T-cell (primary cell): ENCODE data around the gene ATP10A. TPM values are rescaled to one million over a fixed set of nuclear protein-coding genes. Genes with fewer than 3 reads are reported as not detected.

Source experiments
- ATAC-seq, 4 experiments: fragments of 200-7000 bp in 3 of 4; fragments of 150-1000 bp in 1 of 4; cut with Tn5 transposase; replicated peaks in 1 of 4; 1 replicate in 3 of 4; 2 replicates in 1 of 4; pipeline ENCODE4 v1.10.0; 2021; ENCODE audit warnings: moderate library complexity in 3 of 4, mild to moderate bottlenecking in 2 of 4, moderate number of reproducible peaks in 1 of 4
- CTCF ChIA-PET, 2 donors: fragments of 300-600 bp; sonication (Branson Sonifier 250); formaldehyde crosslinking; loops; one replicate each; lab custom pipeline; 2022; ENCODE audit warnings: antibody characterized with exemption in 2 of 2; lab: Charles Lee
- POLR2A ChIA-PET, 2 donors: fragments of 300-600 bp; sonication (Branson Sonifier 250); formaldehyde crosslinking; loops; one replicate each; lab custom pipeline; 2022; ENCODE audit warnings: antibody characterized with exemption in 2 of 2; lab: Charles Lee
- DNase-seq, 35 experiments: peaks; one replicate each; pipeline versions ENCODE4 v3.0.0 to v3.0.0-alpha.2; 2013 to 2023
- H3K27ac ChIP-seq: one replicate; pipeline ENCODE4 v1.5.1; 2013; ENCODE audit warnings: low read length
- H3K27me3 ChIP-seq, 2 experiments: replicated peaks in 1 of 2; 1 replicate in 1 of 2; 2 replicates in 1 of 2; pipeline versions ENCODE4 v1.6.1 to v1.7.0; 2013; ENCODE audit warnings: low read length in 1 of 2, mixed read lengths in 1 of 2; ENCODE audit not compliant: control insufficient read depth in 2 of 2, insufficient read depth in 2 of 2; ENCODE audit errors: extremely low read depth in 1 of 2
- H3K36me3 ChIP-seq, 2 donors: 1 replicate in 1 of 2; 2 replicates in 1 of 2; pipeline versions ENCODE4 v1.6.1 to v1.7.0; 2013; ENCODE audit warnings: low read length in 1 of 2; ENCODE audit not compliant: control insufficient read depth in 2 of 2, insufficient read depth in 1 of 2; ENCODE audit errors: extremely low read depth in 1 of 2
- H3K4me1 ChIP-seq, 2 experiments: 1 replicate in 1 of 2; 2 replicates in 1 of 2; pipeline versions ENCODE4 v1.6.1 to v1.7.0; 2013; ENCODE audit warnings: low read length in 2 of 2, mixed read lengths in 1 of 2; ENCODE audit not compliant: insufficient read depth in 2 of 2, control insufficient read depth in 1 of 2; ENCODE audit errors: extremely low read depth in 1 of 2
- H3K4me3 ChIP-seq, 2 donors: 1 replicate in 1 of 2; 2 replicates in 1 of 2; pipeline versions ENCODE4 v1.5.1 to v1.7.0; 2013; ENCODE audit warnings: mild to moderate bottlenecking in 2 of 2, low read length in 1 of 2, moderate library complexity in 1 of 2; ENCODE audit not compliant: control insufficient read depth in 1 of 2; ENCODE audit errors: extremely low read depth in 1 of 2
- H3K9me3 ChIP-seq: 2 replicates; pipeline ENCODE4 v1.7.0; 2013
- H3K27ac Mint-ChIP-seq, 2 donors: one replicate each; pipeline ENCODE4 v1.8.0; 2020 to 2021; ENCODE audit warnings: mild to moderate bottlenecking in 2 of 2, mixed read lengths in 2 of 2
- H3K27me3 Mint-ChIP-seq, 2 donors: one replicate each; pipeline ENCODE4 v1.8.0; 2021 to 2022; ENCODE audit warnings: mixed read lengths in 2 of 2
- H3K36me3 Mint-ChIP-seq: one replicate; pipeline ENCODE4 v1.8.0; 2021; ENCODE audit warnings: mixed read lengths
- H3K4me1 Mint-ChIP-seq, 3 donors: one replicate each; pipeline ENCODE4 v1.8.0; 2020 to 2022; ENCODE audit warnings: mixed read lengths in 3 of 3, mild to moderate bottlenecking in 1 of 3
- H3K4me3 Mint-ChIP-seq, 3 donors: one replicate each; pipeline ENCODE4 v1.8.0; 2020 to 2022; ENCODE audit warnings: mild to moderate bottlenecking in 3 of 3, mixed read lengths in 3 of 3, moderate library complexity in 3 of 3
- H3K9me3 Mint-ChIP-seq, 3 donors: one replicate each; pipeline ENCODE4 v1.8.0; 2020 to 2022; ENCODE audit warnings: mixed read lengths in 3 of 3
- WGBS: methylation state at CpG from one replicate; pipeline ENCODE4 v1.1.5; 2013; ENCODE audit warnings: missing lambda C conversion rate; ENCODE audit not compliant: insufficient coverage; 5-methylcytosine and 5-hydroxymethylcytosine counted together
- total RNA-seq, 35 experiments: library from RNA in 6 of 35; stranded (reverse) in 6 of 35; fragments of 120-200 nt in 1 of 35; gene quantifications; one replicate each; pipeline versions ENCODE4 v1.2.1 to v1.2.4 and lab custom pipeline; 2013 to 2026

The ATP10A gene
- total RNA-seq, 5 donors from 2014 or later (not counting 1 experiment from before 2014, with no cell fraction given), result 37.3 to 65.5 (median 53.4) TPM

DNA sequence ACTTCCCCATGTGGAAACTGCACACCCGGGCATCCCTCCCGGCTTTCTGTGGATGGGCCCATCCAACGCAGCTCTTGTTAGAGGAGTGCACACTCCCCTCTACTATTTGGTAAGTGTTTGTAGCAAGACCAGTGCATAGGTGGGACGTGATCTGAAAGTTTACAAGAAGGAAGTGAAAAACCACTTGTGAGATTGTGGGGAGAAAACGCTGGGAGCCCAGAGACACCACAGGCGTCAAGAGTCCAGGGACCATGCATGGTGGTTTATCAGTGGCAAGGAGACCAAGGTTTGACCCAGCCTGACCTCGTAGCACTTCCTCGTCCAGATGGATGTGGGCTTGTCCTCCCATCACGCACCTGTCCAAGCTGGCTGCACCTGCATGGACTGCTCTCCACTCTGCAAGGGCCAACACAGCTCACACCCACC, 51.6 kb downstream of the ATP10A start:
- Mint-ChIP-seq H3K4me1 (peaks cover 69 to 85% (median 79%) of the 10 kb centered on the region in 3 donors), H3K27me3 (no peaks in the 10 kb centered on the region), H3K27ac (peak overlapping the region; percentile 84 to 89), H3K4me3 (peak overlapping the region; percentile 61 to 92 (median 63)), H3K36me3 (peaks cover 11% of the 10 kb centered on the region), H3K9me3 (no peaks in the 10 kb centered on the region)
- DNase-seq (peak in 11 of 35 experiments; percentile 5 to 37 (median 16)), ATAC-seq (peak; percentile 27 to 61 (median 45))
- Histone ChIP-seq H3K27ac (peak overlapping the region; percentile 26), H3K36me3 (no peaks in the 10 kb centered on the region), H3K27me3 (no peaks in the 10 kb centered on the region), H3K9me3 (no peaks in the 10 kb centered on the region), H3K4me1 (peaks cover 44 to 46% of the 10 kb centered on the region in 2 experiments), H3K4me3 (peak overlapping the region; percentile 9 to 55)
- POLR2A ChIA-PET, result no interaction called here
- 6% methylated on average over 3 of the region's 9 CpGs for WGBS
- CTCF ChIA-PET, result interaction anchor here in 1 of 2 donors (0.6 to 0.7 kb wide), 2 partner anchors 47 to 102 kb away, joined by 3 read pairs; no protein-coding TSS in a partner anchor

DNA sequence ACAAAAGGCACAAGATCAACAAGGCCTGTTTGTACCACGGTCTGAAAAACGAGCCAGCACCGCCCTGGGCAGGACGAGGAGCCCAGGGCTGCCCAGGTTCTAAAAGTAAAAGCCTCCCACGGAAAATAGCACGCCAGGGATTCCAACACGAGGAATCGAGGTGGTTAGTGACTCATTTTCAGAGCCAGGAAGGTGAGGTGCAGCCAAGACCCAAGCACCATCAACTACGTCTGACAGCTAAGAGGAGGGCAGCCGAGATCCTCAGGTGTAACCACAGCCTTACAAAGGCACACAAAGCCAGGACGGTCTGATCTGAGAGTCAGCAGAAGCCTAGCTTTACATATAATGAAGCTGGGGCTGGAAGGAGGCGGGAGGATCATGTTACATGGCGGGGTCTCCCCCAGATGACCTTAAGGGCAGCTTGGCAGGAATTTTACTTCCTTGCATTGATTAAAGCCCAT, 52.5 kb downstream of the ATP10A start:
- Histone ChIP-seq H3K9me3 (no peaks in the 10 kb centered on the region), H3K27me3 (no peaks in the 10 kb centered on the region), H3K36me3 (no peaks in the 10 kb centered on the region), H3K27ac (no peak overlapping the region), H3K4me1 (peaks cover 44 to 47% of the 10 kb centered on the region in 2 experiments), H3K4me3 (no peak overlapping the region)
- ChIA-PET POLR2A (no interaction called here), CTCF (interaction anchor here in 1 of 2 donors (0.7 kb wide), 1 partner anchor 48 kb away, joined by 3 read pairs; no protein-coding TSS in a partner anchor)
- WGBS, result 47% methylated on average over 8 of the region's 13 CpGs
- peak overlapping the region; percentile 46 to 92 (median 61) for H3K4me3 Mint-ChIP-seq
- H3K9me3 Mint-ChIP-seq, result no peaks in the 10 kb centered on the region
- H3K36me3 Mint-ChIP-seq, result peaks cover 11% of the 10 kb centered on the region
- H3K27ac Mint-ChIP-seq, result peak overlapping the region; percentile 84 to 89
- DNase-seq (peak in 30 of 35 experiments; percentile 19 to 58 (median 37)), ATAC-seq (peak; percentile 61 to 80 (median 66))
- H3K27me3 Mint-ChIP-seq, result no peaks in the 10 kb centered on the region
- H3K4me1 Mint-ChIP-seq, result peaks cover 76 to 86% (median 85%) of the 10 kb centered on the region in 3 donors

DNA sequence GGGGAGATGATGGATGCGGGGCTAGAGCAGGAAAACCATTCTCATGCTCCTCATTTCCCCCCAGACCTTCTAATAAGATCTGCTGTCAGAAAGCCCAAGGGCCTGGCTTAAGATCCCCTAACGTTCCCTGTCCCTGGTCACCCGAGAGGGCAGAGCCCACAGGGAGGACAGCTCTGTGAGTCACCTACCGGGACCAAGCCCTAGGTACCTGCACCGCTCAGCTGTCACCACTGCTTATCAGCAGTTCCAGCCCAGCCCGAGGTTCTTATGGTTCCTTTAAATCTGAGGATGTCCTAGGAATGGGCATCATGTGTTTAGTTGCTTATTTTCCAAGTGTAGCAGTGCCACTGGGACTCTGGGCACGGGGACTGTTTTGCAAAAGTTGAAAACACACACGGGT, 53.0 kb downstream of the ATP10A start:
- peaks cover 11% of the 10 kb centered on the region for H3K36me3 Mint-ChIP-seq
- ChIA-PET CTCF (no interaction called here), POLR2A (no interaction called here)
- ATAC-seq (no peak), DNase-seq (no peak)
- H3K27ac Mint-ChIP-seq, result peak overlapping the region; percentile 84 to 89
- 86% methylated on average over 7 of the region's 8 CpGs for WGBS
- Histone ChIP-seq H3K4me1 (peaks cover 44 to 51% of the 10 kb centered on the region in 2 experiments), H3K27me3 (no peaks in the 10 kb centered on the region), H3K9me3 (no peaks in the 10 kb centered on the region), H3K4me3 (no peak overlapping the region), H3K36me3 (no peaks in the 10 kb centered on the region), H3K27ac (no peak overlapping the region)
- H3K4me3 Mint-ChIP-seq, result peak overlapping the region in 1 of 3 donors; percentile 92
- no peaks in the 10 kb centered on the region for H3K27me3 Mint-ChIP-seq
- H3K4me1 Mint-ChIP-seq, result peaks cover 76 to 86% (median 85%) of the 10 kb centered on the region in 3 donors
- no peaks in the 10 kb centered on the region for H3K9me3 Mint-ChIP-seq

DNA sequence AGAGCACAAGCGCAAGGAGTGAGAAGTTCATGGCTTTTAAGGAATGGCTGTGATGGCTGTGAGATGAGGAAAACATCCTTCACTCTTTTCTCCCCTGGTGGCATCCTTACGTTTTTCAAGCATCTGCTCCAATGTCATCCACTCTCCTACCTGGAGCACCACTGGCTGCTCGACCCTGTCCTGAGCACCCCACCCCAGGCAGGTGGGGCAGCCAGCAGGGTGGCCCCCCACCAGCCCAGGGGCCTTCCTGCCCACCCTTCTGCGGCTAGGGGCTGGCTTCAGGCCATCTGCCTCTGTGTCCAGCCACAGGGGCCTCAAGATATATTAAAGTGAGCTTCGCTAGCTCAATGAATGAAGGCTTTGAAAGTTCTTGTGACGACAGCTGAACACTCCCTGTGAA, 56.1 kb downstream of the ATP10A start:
- CTCF ChIA-PET, result interaction anchor here in 1 of 2 donors (1.1 kb wide), 1 partner anchor 127 kb away, joined by 9 read pairs; no protein-coding TSS in a partner anchor
- no peaks in the 10 kb centered on the region for H3K9me3 ChIP-seq
- H3K36me3 ChIP-seq, result peaks cover 0 to 5% of the 10 kb centered on the region in 2 donors
- Mint-ChIP-seq H3K4me3 (peak overlapping the region in 1 of 3 donors; percentile 9), H3K36me3 (peaks cover 7% of the 10 kb centered on the region), H3K4me1 (peaks cover 47 to 60% (median 59%) of the 10 kb centered on the region in 3 donors), H3K9me3 (no peaks in the 10 kb centered on the region), H3K27ac (peak overlapping the region in 1 of 2 donors; percentile 47), H3K27me3 (no peaks in the 10 kb centered on the region)
- no peaks in the 10 kb centered on the region for H3K27me3 ChIP-seq
- no peak overlapping the region for H3K27ac ChIP-seq
- DNase-seq, result no peak
- peaks cover 26 to 30% of the 10 kb centered on the region in 2 experiments for H3K4me1 ChIP-seq
- POLR2A ChIA-PET, result no interaction called here
- WGBS, result 75% methylated on average over 2 of the region's 6 CpGs
- no peak overlapping the region for H3K4me3 ChIP-seq
- no peak for ATAC-seq

DNA sequence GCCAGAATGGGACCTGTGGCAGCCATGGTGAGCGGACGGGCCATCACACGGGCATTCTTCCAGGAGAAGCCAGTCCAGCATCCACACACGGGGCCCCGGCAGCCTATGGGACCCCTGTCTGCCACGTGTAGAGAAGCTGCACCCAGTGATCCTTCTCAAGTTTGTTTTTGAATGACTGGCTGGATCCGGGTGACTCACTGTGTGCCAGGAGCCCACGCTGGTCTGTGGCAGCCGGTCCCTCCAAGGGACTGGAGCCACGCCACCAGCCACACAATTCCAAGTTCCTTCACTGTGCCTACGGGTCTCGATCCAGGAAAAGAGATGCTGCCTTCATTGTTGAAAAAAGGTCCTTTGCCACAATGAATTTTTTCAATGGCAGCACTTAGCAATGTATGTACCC, 58.1 kb downstream of the ATP10A start:
- Histone ChIP-seq H3K27me3 (no peaks in the 10 kb centered on the region), H3K9me3 (no peaks in the 10 kb centered on the region), H3K4me3 (no peak overlapping the region), H3K4me1 (peaks cover 14 to 24% of the 10 kb centered on the region in 2 experiments), H3K27ac (no peak overlapping the region), H3K36me3 (peaks cover 0 to 5% of the 10 kb centered on the region in 2 donors)
- CTCF ChIA-PET, result no interaction called here
- POLR2A ChIA-PET, result no interaction called here
- Mint-ChIP-seq H3K4me1 (peaks cover 39 to 57% (median 55%) of the 10 kb centered on the region in 3 donors), H3K9me3 (no peaks in the 10 kb centered on the region), H3K36me3 (peaks cover 7% of the 10 kb centered on the region), H3K4me3 (no peak overlapping the region), H3K27ac (no peak overlapping the region), H3K27me3 (no peaks in the 10 kb centered on the region)
- WGBS, result 94% methylated on average over 10 of the region's 12 CpGs
- DNase-seq (no peak), ATAC-seq (no peak)

DNA sequence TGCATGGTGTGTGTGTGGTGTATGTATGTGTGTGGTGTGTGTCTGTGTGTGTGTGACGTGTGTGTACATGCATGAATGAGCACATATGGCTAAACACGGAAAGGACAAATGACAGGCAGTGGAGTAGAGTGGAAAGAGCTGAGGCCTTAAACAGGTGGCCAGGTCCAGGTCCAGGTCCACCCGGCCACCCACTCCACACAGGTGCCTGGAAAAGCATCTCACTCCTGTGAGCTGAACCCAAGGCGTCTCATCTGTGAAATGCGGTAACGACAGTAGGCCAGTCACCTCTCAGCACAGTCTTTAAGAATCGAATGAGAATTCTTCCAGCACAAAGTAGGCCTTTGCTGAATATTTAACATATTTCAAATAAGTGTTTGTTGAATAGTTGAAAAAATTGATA, 58.7 kb downstream of the ATP10A start:
- Histone ChIP-seq H3K27me3 (no peaks in the 10 kb centered on the region), H3K27ac (no peak overlapping the region), H3K4me1 (peaks cover 10 to 18% of the 10 kb centered on the region in 2 experiments), H3K36me3 (peaks cover 0 to 5% of the 10 kb centered on the region in 2 donors), H3K4me3 (no peak overlapping the region), H3K9me3 (no peaks in the 10 kb centered on the region)
- no peak overlapping the region for H3K27ac Mint-ChIP-seq
- 77% methylated on average over 3 of the region's 7 CpGs for WGBS
- no peak overlapping the region for H3K4me3 Mint-ChIP-seq
- no peaks in the 10 kb centered on the region for H3K9me3 Mint-ChIP-seq
- DNase-seq, result no peak
- H3K36me3 Mint-ChIP-seq, result peaks cover 7% of the 10 kb centered on the region
- no peak for ATAC-seq
- ChIA-PET CTCF (no interaction called here), POLR2A (no interaction called here)
- H3K27me3 Mint-ChIP-seq, result no peaks in the 10 kb centered on the region
- peaks cover 45 to 59% (median 54%) of the 10 kb centered on the region in 3 donors for H3K4me1 Mint-ChIP-seq
